ES-I3 (cell line): ENCODE data around the gene PALLD.
"Not testable (repeated sequence)": the region's sequence is repeated elsewhere in the genome, so short reads cannot be mapped to it uniquely, and the experiment has no call there.

Experiments used
- H3K36me3 ChIP-seq: 2 replicates; pipeline ENCODE4 v1.6.1; 2013; ENCODE audit warnings: mild to moderate bottlenecking, low read length, control low read depth, moderate library complexity; ENCODE audit not compliant: insufficient read depth
- H3K4me1 ChIP-seq: 2 replicates; pipeline ENCODE4 v1.6.1; 2013; ENCODE audit warnings: mild to moderate bottlenecking, control low read depth, low read length; ENCODE audit not compliant: insufficient read depth
- H3K9ac ChIP-seq: 2 replicates; pipeline ENCODE4 v1.6.1; 2013; ENCODE audit warnings: low read depth, mild to moderate bottlenecking, low read length, moderate library complexity
- H3K9me3 ChIP-seq: 2 replicates; pipeline ENCODE4 v1.6.1; 2013; ENCODE audit warnings: mild to moderate bottlenecking, low read length, moderate library complexity; ENCODE audit not compliant: control insufficient read depth, insufficient read depth

Gene PALLD

DNA sequence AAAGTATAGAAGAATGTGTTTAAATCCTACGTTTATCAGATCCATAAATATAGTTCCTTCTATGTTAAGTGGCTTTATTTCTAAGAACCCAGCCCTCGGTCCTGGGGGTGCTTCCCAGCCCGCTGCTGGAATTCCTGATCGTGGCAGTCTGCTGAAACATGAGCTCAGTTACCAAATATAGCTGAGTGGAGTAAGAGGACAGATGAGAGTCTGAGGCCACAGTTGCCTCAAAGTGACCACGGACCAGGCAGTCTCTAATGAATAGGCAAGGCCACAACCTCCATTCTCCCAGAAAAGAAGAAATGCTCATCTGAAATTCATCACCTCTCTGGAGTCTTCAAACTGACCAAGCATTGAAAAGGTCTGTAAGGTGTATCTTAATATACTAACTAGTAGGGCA is at the start of gene PALLD:
Gene PALLD (plus strand): TSS at position 219 of the 400 bp plus-strand sequence.
- peaks cover 10% of the 10 kb centered on the region for H3K4me1 ChIP-seq
- no peaks in the 10 kb centered on the region for H3K9me3 ChIP-seq
- H3K36me3 ChIP-seq: no peaks in the 10 kb centered on the region
- H3K9ac ChIP-seq: no peak within 1 kb of the TSS

DNA sequence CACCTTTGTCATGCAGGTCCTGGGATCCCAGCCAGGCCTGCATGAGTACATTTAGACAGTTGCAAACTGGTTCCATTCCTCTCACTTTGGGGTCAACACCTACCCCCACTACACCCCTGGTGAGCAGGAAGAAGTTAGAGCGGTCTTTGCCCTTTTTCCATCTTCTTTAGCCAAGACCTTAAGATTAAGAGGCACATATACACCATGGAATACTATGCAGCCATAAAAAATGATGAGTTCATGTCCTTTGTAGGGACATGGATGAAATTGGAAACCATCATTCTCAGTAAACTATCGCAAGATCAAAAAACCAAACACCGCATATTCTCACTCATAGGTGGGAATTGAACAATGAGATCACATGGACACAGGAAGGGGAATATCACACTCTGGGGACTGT is 47.8 kb upstream of the PALLD start:
- H3K9ac ChIP-seq, H3K9me3 ChIP-seq, H3K36me3 ChIP-seq, H3K4me1 ChIP-seq: not testable (repeated sequence)

DNA sequence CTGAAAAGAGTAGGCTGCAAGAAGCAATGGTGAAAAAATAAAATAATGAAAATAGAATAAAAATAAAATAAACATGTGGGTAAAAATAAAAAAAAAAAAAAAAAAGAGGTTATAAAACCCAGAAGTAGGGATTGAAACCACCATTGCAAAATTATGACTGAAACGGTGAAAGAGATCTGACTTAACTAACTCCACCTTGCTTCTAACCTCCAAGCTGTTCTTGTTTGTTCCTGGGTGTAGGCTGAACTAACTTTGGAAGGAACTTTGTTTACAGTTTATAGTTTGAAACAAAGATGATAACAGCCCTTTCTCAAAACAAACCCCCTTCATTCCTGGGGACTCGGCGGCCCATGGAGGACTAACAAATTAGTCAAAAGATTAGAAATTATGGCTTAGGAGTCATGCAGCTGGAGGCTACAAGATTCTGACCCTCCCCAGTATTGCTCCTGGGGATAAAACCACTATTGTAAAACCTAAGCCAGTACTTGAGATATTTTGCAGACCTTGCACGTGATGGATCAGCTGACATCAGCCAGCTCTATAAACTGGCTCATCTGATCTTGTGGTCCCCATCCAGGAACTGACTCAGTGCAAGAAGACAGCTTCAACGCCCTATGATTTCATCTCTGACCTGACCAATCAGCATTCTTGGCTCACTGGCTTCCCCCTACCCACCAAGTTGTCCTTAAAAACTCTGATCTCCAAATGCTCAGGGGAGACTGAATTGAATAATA is 47.0 kb upstream of the PALLD start:
- Histone ChIP-seq H3K4me1 (peaks cover 8% of the 10 kb centered on the region; the same call in 1 of the 2 replicates), H3K9me3 (no peaks in the 10 kb centered on the region), H3K36me3 (no peaks in the 10 kb centered on the region), H3K9ac (no peak overlapping the region)

DNA sequence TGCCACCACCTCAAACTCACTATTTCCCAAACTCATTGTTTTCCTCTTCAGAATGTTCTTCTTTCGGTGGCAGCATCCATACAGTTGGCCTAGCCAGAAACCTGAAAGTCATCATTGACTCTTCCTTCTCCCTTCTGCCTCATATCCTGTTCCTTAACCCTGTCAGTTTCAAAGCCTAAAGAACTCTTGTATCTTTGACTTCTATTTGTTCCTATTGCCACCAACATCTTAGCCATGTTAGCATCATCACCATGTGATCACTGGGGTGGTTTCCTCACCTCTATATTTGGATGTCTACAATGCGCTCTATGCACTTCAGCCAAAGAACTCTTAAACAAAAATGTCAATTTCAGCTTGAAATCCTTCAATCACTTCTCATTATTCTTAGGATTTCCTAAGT is 45.5 kb upstream of the PALLD start:
- Histone ChIP-seq H3K4me1 (peaks cover 8% of the 10 kb centered on the region; the same call in 1 of the 2 replicates), H3K9ac (no peak overlapping the region), H3K9me3 (no peaks in the 10 kb centered on the region), H3K36me3 (no peaks in the 10 kb centered on the region)

DNA sequence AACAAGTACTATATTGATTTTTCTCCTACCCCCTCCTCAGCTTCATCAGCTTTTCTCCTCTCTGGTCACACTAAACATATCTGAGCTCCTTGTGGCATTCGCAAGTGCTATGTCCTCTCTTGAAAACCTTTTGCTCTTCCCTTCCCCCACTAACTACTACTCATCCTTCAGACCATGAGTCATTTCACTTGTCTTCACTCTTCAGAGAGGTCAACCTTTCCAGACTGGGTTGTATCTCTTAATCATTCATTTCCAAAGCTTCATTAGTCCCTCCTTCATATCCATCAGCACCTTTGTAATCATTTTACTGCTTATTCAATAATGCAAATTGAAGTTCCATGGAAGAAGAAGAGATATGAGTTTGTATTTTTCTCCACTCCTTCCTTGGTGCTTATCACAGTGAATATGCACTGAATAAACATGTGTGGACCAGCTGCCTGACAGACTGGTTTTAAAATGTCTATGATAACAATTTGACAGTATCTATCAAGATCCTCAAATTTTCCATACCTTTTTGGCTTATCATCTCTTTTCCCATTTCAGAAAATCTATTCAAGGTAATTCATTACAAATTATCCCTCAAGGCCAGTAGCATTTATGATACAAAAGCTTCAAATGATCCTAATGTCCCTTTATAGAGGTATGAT is 45.0 kb upstream of the PALLD start:
- H3K9ac ChIP-seq: no peak overlapping the region
- H3K36me3 ChIP-seq: no peaks in the 10 kb centered on the region
- H3K9me3 ChIP-seq: no peaks in the 10 kb centered on the region
- peaks cover 8% of the 10 kb centered on the region; the same call in 1 of the 2 replicates for H3K4me1 ChIP-seq

DNA sequence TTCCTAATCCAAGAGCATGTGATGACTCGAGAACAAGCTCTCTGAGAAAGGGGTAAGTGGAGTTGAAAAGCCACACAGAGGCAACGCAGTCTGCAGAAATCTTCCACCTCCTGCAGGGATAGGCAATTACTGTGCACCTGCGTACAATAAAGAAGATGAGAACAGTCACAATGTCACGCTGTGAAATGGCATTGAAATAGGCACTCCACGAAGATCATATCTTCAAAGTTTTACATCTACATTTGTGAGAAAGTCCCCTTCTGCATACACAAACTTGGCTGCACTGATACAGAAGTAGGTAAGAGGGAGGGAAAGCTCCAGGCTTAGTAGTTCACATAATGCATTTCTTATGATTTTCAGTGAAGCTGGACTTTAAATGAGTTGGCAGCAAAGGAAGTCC is 43.7 kb upstream of the PALLD start:
- H3K9me3 ChIP-seq: no peaks in the 10 kb centered on the region
- H3K9ac ChIP-seq: no peak overlapping the region
- no peaks in the 10 kb centered on the region for H3K36me3 ChIP-seq
- peaks cover 8% of the 10 kb centered on the region; the same call in 1 of the 2 replicates for H3K4me1 ChIP-seq

DNA sequence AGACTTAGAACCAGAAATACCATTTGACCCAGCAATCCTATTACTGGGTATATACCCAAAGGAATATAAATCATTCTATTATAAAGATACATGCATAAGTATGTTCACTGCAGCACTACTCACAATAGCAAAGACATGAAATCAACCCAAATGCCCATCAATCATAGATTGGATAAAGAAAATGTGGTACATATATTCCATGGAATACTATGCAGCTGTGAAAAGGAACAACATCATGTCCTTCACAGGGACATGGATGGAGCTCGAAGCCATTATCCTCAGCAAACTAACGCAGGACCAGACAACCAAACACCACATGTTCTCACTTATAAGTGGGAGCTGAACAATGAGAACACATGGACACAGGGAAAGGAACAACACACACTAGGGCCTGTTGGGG is 38.6 kb upstream of the PALLD start:
- H3K9ac ChIP-seq: not testable (repeated sequence)

DNA sequence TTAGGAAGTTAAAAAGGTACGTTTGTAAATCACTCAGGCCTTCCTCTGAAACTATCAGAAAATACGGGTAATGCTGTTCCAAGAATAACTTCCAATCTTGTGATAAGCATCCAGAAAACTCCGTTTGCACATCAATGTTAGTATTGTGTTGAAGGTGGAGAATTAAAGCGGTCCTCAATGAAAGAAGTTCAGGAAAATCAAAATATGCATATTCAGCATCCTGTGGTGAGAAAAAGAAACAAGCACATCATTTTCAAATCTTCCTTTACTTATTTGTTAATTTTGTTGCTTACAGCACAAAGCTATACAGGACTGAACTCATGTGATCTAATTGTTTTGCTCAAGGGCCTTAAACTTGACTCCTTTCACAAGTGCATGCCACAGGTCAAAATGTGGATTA is 35.0 kb upstream of the PALLD start:
- Histone ChIP-seq H3K4me1 (peaks cover 3% of the 10 kb centered on the region; the same call in 1 of the 2 replicates), H3K36me3 (no peaks in the 10 kb centered on the region), H3K9ac (no peak overlapping the region), H3K9me3 (no peaks in the 10 kb centered on the region)

More for the DNA sequence above, 38.6 kb upstream of the PALLD start:
- not testable (repeated sequence) for H3K4me1 ChIP-seq, H3K9me3 ChIP-seq, H3K36me3 ChIP-seq

DNA sequence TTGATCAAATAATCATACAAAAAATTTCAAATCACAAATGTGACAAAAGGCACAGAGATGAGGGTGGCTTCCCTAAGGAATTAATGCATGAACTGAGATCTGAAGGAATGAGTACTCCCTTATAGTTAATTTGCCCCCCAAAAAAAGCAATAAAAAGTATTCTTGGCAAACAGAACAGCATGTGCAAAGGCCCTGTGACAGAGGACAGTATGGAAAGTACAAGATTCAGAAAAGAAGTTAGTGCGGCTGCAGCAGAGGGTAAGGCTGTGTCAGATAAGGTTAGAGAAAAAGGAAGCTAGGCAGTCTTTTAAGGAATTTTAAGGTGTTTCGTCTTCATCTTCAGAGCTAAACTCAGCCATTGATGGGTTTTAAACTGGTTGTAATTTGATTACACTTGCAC is 23.9 kb upstream of the PALLD start:
- no peaks in the 10 kb centered on the region for H3K36me3 ChIP-seq

DNA sequence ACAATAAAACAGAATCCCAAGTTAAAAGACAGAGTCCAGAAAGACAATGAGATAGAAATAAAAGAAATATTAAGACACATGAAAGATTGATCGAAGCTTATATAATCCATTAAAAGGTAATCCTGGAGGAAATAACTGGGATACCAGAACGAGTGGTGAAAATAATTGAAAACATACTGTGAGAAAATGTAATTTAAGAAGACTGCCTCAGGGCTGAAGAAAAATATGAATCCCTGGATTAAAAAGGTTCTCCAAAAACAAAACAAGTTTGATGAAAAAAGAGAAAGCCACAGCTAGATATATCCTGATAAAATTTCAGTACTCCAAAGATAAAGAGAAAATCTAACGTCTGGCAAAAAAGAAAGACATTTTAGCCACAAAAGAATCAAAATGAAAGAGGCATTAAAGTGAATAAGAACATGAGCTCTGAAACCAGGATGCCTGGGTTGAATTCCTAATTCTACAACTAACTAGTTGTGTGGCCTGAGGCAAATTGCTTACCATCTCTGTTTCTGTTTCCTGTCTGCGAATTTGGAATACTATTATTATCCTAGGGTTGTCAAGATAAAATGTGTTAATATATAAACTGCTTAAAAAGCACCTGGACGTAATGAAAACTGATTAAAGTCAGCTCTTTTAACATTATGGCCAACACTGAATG is 22.1 kb upstream of the PALLD start:
- no peaks in the 10 kb centered on the region for H3K9me3 ChIP-seq
- peaks cover 5% of the 10 kb centered on the region; the same call in 1 of the 2 replicates for H3K4me1 ChIP-seq
- no peaks in the 10 kb centered on the region for H3K36me3 ChIP-seq
- H3K9ac ChIP-seq: no peak overlapping the region

More for the DNA sequence above, 23.9 kb upstream of the PALLD start:
- H3K4me1 ChIP-seq: peaks cover 5% of the 10 kb centered on the region; the same call in 1 of the 2 replicates
- no peak overlapping the region for H3K9ac ChIP-seq
- no peaks in the 10 kb centered on the region for H3K9me3 ChIP-seq

DNA sequence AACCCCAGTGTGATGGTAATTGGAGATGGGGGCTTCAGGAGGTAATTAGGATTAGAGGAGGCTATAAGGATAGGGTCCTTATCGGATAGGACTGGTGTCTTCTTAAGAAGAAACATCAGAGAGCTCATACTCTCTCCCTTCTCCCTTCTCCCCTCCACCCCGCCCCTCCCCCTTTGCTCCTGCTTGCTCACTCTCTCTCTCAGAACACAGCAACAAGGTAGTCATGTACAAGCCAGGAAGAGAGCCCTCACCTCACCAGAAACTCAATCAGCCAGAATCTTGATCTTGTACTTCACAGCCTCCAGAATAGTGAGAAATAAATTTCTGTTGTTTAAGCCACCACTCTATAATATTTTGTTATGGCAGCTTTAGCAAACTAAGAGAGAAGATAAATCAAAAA is 21.1 kb upstream of the PALLD start:
- Histone ChIP-seq H3K9ac (no peak overlapping the region), H3K4me1 (peaks cover 5% of the 10 kb centered on the region; the same call in 1 of the 2 replicates), H3K36me3 (no peaks in the 10 kb centered on the region), H3K9me3 (no peaks in the 10 kb centered on the region)

DNA sequence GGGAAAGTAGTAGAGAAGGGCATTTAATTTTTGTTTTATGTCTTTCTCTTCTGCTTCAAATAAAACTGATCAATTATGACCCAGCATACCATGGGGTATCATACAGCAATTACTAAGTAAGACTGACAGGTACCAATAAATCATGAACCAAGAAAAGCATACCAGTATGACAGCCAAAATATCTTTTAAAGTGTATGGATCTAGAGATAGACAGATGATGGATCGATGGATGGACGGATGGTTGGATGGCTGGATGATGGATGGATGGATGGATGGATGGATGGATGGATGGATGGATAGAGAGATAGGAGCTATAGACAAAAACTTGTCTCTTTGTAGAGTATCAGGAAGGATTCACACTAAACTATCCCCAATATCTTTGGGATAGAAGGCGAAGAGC is 18.0 kb upstream of the PALLD start:
- no peaks in the 10 kb centered on the region for H3K36me3 ChIP-seq
- no peak overlapping the region for H3K9ac ChIP-seq
- no peaks in the 10 kb centered on the region for H3K9me3 ChIP-seq
- H3K4me1 ChIP-seq: peaks cover 5% of the 10 kb centered on the region; the same call in 1 of the 2 replicates

DNA sequence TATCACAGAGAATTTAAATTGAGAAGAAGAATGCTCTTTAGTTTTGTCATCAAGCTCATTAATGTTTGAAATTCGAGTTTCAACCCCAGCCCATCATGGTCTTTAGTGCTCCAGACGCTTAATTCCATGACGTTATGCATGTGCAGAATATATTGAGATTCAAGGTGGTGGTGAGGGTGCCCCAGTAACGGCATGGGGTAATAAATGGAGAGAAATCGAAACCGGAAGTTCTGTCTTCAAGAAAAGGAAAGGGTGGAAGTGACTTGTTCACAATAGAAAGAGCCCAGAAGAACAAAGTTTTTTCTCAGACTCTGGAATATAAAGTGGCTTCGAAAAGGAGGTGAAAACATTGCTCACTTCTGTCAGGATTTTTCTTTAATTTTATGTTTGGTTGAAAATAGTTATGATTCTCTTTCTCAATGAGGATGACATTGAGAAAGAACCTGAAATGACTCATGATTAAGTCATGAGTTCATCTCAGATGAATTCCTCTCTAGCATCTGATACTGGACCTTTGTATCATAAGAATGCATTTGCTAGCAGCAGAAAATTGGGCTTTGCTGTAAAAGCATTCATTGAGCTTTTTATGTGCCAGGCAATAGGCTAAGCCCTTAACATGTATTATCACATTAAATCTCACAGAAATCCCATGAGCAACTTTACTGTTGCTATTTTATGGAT is 15.8 kb upstream of the PALLD start:
- H3K9me3 ChIP-seq: no peaks in the 10 kb centered on the region
- H3K36me3 ChIP-seq: no peaks in the 10 kb centered on the region
- H3K4me1 ChIP-seq: no peaks in the 10 kb centered on the region
- H3K9ac ChIP-seq: peak overlapping the region; percentile 84; the same call in 1 of the 2 replicates

DNA sequence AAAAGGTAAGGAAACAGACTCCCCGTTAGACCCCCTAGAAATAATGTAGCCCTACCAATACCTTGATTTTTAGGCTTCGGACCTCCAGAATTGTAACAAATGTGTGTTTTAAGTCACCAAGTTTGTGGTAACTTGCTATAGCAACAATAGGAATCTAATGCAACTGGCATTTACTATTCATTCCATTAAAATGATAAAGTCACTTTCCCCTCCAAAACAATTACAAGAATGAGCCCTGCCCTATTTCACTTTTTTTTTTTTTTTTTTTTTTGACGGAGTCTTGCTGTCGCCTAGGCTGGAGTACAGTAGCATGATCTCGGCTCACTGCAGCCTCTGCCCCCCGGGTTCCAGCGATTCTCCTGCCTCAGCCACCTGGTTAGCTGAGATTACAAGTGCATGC is 13.0 kb upstream of the PALLD start:
- no peak overlapping the region for H3K9ac ChIP-seq
- no peaks in the 10 kb centered on the region for H3K36me3 ChIP-seq
- H3K9me3 ChIP-seq: no peaks in the 10 kb centered on the region
- no peaks in the 10 kb centered on the region for H3K4me1 ChIP-seq
